Measurements from ENCODE around the gene CYTH4.

- TF ChIP-seq CTCF (conservative IDR thresholded peaks at IDR 0.05; ENCODE audit: low read length): no peak
- no peak for TF ChIP-seq EZH2phosphoT487 (IDR thresholded peaks at IDR 0.05; ENCODE audit: borderline replicate concordance, low read depth, low read length)
Observed at GRCh38 chr22:37346505-37346895, 64.2 kb downstream of the CYTH4 start.

All from OCI-LY7 (cell line).